GM19397 (cell line): ENCODE measurements around the gene PEAK1.

ENCODE experiments used
- ATAC-seq: cut with Tn5 transposase; IDR thresholded peaks from one replicate; pipeline ENCODE4 v1.9.1; 2021; ENCODE audit warnings: mild to moderate bottlenecking, moderate library complexity; ENCODE audit not compliant: unreplicated experiment

Gene PEAK1

DNA sequence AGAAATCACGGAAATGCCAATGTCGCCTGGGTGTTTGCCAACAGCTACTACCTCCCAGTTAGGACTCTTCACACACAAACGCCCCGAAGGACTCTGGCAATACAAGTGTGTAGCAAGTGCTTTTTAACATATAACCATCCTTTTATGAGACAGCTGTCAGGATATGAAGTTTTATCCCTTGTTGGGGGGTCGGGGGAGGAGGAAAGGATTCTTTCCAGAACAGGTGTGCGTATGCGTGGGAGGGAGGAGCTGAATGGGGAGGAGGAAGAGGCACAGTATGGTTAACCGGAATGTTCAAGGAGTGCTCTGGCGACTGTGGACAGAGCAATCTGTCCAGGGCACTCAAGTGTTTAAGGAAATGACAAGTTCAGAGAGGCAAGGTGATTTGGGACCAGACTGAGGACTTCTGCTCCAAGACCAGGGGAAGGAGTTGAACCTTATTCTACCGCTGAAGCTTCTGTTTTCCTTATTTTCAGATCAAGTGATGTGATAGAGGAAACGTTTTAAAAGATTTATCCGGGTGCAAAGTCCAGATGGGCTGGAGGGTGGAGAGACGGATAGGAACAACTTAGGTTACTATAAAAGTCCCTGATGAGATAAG is 350.3 kb downstream of the PEAK1 start:
- ATAC-seq: no peak

DNA sequence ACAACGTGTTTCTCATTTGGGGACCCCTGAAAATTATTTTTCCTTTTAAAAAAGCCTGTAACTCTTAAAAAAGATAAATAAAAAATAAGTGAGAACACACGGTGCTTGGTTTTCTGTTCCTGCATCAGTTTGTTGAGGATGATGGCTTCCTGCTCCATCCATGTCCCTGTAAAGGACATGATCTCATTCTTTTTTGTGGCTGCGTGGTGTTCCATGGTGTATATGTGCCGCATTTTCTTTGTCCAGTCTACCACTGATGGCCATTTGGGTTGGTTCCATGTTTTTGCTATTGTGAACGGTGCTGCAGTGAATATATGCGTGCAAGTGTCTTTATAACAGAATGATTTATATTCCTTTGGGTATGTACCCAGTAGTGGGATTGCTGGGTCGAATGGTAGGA is 351.3 kb downstream of the PEAK1 start:
- no peak for ATAC-seq

DNA sequence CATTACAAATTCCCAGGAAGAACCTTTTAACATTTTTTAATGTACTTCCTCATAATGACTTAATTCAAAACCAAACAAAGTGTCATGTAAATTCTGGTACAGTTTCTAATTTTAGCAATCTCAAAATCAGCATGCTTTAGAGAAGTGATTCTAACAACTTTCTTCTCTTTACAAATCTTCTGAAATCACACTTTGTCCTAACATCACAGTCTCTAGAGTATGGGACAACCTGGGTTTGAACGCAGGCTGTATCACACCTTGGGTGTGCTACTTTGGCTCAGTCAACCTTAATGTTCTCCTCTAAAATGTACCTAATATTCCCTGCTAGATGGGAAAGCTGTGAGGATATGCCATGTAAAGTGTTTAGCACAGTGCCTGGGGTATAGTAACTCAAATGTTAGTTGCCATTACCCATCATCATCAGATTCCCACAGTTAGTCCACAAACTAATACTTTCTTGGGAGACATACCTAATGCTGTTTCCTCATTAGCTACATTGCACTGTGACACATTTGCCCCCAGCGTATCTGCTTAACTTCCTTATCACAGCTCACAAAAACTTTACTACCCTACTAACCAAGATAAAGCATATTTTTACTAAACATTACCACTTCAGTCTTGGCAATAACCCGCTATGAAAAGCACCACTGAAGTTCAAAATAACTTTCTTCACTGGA is 352.1 kb downstream of the PEAK1 start:
- ATAC-seq: no peak

DNA sequence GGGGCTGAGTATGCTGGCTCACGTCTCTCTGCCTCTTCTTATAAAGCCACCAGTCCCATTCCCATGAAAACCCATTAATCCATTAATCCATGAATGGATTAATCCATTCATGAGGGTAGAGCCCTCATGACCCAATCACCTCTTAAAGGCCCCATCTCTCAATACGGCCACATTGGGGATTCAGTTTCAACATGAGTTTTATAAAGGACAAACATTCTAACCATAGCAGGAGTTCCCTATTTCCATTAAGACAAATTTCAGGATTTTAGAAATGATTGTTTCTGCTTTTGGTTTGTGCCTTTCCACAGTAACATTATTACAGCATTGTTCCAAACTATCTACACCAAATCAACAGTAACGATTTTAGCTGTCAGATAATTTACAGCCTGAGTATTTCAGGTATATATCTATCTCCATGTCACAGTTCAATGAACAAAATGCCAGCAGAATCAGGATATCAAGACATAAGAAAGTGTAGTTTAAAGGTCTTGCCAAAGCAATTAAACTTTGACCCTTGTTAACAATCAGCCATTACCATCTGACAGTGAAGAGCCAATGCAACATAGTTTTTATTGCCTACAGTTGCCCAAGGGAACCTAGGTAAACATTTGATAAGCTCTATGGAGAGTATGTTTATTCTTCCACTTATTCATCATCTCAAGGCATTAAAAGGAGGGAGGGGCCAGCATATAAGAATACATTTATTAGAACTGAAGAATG is 352.8 kb downstream of the PEAK1 start:
- ATAC-seq: no peak

DNA sequence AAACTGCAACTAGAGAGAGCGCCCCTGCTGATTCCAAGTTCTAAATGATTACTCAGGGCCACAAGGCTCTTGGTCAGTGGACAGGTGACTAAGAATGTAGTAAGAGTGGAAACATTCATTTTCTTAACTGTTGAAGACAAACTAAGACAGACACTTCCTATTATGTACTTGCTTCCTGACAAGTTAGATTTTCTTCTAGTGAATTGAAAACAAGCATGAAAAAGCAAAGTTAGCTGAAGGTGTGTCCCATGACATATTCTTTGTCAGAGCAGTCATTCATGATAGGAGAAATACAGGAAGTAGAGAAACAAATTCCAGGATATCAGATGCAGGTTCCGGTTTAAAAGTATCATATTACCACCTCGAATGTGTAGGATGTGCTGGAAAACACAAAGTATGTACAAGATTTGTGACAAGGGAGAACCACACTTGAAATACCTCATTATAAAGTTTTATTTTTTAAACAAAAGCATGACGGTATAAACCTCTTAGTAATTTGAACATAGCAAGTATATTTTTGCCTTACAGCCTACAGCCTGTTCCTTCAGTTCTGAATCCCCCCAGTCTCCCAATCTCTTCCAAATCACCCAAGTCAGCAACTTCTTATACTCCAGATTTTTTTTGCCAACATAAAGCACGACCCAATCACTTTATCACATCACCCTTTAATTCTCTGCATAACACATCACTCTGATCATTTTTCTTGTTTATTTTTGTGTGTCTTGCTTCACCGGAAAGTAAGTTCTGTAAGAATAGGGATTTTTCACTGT is 355.2 kb downstream of the PEAK1 start:
- ATAC-seq: no peak

DNA sequence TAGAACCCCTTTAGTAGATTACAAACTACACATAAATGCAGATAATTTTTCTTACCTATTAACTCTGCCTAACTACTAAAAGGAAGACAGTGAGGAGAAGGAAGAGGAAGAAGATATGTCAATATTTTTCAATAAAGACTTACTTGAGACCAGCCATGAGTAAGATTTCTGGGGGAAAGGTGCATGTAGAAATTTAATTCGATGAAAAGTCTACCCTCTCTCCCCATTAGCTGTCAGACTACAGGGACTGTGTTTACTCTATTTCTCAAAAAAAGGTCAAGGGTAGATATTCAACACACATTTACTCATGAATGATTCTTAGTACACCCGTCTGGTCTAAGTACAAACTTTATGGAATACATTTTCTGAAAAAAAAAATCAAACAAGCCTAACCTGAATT is 355.8 kb downstream of the PEAK1 start:
- no peak for ATAC-seq

DNA sequence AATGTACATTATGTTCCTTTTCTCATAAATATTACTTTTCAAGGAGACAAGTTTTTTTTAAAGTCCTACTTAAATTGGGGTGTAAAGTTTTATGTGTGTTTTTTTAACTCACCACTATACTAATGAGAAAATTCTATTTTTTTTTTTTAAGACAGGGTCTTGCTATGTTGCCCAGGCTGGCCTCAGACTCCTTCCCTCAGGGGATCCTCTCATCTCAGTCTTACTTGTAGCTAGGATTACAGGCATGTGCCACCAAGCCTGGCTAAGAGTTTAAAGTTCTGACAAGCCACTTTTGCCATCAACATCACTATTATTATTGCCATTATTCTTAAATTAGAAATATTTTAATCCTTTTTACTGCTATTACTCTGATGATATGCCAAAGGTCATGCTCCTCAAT is 356.7 kb downstream of the PEAK1 start:
- ATAC-seq: no peak

DNA sequence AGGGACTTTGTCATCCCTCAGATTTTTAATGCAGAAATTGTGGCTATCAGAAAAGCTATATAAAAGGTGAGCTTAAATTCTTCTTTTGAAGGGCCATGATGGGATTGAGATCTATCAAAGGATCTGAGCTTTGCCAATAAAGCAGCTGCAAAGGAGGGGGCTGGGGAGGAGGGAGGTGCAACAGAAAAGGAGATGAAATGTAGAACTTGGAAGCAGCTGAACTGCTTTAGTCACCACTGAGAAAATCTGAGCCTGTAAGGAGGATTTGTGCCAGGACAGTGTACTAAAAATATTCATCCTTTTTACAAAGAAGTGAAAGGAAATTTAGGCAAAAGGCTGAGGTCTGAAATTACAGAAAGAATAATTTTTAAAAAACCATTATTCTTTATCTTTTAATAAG is 359.4 kb downstream of the PEAK1 start:
- ATAC-seq: no peak

DNA sequence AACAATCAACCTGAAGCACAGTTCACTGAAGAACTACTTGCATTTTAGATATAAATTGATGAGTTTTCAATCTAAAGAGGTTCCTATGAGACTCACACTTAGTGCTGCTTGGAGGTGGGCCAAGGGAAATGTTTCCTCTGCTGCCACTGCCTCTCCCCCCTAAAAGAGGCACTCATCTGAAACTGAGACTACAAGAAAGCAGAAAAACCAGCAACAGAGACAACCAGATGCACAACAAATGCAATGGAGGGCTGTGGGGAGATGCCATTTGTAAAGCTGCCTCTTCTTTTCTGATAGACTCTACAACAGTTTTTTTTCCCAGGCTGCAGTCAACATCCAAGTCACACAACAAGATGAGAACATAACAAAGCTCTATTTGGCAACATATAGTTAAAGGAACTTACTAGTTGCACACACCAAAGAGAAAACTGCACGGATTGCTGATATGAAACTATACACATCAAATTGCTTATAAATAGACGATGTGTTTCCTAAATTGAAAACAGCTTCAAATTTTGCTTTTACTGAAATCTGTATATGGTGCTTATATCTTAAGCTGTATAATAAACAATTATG is 360.0 kb downstream of the PEAK1 start:
- peak; percentile 53 for ATAC-seq

DNA sequence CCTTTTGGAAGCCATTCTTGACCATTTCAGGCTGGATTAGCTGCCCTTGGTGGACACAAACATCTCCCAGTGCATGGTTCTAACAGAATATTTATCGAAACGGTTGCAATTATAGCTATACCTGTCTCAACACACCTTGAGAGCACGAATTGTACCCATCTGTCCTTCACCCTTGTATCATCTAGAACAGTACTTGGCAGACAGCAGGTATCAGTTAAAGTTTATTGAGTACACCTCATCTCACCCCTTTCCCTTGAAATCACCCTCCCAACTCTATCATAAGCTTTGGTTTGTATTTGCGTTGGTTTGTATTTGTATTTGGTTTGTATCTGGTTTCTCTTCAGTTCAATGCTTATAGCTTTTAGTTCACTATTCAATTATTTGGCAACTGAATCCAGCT is 361.4 kb downstream of the PEAK1 start:
- ATAC-seq: no peak

DNA sequence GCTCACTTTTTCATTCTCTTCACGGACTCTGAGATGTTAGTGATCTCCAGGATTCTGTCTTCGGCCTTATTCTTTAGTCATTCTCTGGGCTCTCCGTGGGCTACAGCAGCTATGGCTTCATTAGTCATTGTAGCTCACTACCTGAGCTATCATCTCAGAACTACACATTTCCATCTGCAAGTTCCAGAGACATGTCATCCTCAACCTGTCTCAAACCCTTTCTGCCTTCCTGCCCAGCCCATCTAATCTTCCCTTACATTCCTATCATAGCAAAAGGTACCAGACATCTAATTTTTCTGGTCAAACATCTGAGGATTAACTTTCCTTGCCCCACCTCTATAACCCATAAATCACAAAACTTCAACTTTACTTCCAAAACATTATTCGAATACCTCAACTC is 362.2 kb downstream of the PEAK1 start:
- ATAC-seq: no peak

DNA sequence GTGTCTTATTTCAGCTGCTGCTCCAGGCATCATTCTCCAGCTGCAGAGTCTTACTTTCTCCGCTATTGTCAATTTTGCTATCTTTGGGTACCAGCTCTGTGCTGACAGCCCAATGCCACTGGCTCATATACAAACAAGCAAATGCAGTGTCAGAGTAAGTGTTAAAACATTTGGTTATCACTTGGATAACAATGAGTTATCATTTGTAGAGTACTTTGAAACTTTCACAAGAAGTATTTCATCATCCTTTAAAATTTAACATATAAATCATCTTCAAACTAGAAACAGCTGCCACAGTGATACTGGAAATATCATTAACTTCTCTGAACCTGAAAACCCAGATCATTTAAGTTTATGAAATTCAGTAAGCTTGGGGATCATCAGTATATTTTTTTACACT is 362.8 kb downstream of the PEAK1 start:
- ATAC-seq: no peak

DNA sequence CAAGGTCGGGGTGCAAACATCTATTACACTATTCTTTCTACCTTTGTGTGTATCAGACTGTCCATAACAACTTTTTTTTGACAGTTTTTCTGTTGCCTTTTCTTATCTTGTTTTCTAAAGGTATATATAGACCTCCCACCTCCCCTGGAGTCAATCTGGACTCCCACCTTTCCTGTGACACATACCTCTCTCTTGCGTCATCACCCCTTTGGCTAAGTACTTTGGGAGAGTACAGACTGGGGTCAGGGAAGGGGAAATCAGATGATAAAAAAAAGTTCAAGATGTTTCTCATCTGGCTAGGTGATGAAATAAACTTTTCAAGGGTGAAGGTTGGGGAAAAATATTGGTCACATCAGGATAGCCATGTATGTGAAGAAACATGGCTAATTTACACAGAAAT is 366.2 kb downstream of the PEAK1 start:
- ATAC-seq: no peak

DNA sequence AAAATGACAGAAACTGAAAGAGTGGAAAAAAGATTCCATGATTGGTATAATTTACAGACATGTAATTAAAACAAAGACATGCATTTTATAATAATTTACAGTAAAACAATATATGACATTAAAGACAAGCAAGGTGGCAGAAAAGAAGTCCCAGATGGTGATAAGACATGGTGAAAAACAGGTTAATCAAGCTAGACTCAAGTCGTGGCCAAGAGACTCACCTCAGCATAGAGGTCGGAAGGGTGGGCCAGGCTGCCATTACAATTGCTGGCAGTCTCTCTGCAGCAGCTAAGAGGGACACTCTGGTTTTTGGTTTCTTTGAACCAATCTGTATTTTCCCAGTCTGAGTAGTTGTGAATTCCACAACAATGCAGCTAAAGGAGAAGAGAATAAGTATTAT is 367.3 kb downstream of the PEAK1 start:
- ATAC-seq: no peak
